OCI-M2 (cell line): ENCODE data around the gene TGM4.

Experiments
- DNase-seq: peaks from one replicate; lab custom pipeline; 2025; ENCODE audit not compliant: unreplicated experiment; lab: John Stamatoyannopoulos, UW

The TGM4 gene

DNA sequence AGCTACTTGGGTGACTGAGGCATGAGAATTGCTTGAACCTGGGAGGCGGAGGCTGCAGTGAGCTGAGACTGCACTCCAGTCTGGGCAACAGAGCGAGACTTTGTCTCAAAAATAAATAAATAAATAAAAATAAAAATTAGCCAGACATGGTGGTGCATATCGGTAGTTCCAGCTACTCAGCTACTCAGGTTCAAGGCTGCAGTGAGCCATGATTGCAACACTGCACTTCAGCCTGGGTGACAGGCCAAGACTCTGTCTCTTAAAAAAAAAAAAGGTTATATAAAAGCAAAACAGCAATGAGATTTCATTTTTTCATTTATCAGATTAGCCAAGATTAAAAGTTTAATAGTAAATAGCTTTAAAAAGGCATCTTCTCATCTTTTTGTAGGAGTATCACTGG lies 2.9 kb downstream of the TGM4 start:
- no peak for DNase-seq

DNA sequence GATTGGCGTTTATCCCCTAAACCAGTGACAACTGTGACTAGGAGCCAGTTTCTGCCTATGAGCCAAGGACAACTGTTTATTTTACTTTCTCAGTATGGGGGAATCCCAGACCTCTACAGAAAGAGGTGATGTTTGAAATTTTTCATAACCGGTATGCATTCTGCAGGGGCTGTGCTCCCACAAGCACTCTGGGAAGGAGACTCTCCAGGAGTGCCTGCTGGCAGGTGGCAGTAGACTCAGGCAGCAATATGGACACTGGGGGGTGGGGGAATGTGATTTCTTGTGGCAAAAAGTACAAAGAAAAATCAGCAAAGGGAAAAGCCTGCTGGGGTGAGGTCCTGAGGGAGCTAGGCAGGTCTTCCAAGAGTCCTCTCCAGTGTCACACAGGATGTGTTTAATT lies 5.9 kb downstream of the TGM4 start:
- DNase-seq, result no peak

DNA sequence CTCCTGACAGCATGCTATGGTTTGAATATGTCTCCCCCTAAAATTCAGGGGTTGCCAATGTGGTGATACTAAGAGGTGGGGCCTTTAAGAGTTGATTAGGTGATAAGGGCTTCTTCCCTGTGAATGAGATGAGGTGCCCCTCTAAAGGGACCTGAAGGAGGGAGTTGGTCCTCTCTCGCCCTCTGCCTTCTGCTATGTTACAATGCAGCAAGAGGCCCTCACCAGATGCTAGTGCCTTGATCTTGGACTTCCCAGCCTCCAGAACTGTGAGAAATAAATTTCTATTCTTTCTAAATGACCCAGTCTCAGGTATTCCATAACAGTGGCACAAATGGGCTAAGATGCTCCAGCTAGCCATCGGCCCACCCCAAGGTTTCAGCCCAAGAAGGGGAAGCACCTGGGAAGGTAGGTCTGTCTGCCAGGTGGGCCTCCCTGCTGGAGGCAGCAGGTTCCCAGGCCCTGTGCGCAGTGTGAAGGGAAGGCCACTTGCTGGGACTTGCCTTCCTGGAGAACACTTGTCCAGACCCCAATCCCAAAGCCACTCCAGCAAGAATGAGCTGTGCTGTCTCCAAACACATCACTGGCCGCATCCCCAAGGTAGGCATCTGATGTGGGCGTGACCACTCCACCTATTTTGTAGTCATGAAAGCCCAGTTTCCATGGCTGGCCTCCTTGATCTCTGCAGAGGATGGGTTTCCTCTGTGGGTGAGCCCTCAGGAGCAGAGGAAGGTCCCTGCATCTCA lies 9.0 kb downstream of the TGM4 start:
- DNase-seq, result no peak

DNA sequence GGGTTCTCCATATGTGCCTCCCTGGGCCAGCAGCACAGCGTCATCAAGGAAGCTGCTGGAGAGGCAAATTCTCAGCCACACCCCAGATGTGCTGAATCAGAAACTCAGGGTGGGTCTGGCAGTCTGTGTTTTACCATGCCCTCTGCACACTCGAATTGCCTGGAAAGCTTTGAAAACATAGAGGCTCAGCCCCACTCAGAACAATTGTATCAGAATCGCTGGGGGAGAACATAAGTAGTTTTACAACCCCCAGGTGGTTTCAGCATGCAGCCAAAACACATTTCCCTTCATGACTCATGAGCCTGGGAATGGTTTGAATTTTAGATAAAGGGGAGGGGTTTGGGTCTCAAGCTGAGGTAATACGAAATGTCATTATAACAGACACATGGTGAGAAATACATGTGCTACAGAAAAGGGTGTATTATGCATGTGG lies 9.6 kb downstream of the TGM4 start:
- DNase-seq, result no peak

DNA sequence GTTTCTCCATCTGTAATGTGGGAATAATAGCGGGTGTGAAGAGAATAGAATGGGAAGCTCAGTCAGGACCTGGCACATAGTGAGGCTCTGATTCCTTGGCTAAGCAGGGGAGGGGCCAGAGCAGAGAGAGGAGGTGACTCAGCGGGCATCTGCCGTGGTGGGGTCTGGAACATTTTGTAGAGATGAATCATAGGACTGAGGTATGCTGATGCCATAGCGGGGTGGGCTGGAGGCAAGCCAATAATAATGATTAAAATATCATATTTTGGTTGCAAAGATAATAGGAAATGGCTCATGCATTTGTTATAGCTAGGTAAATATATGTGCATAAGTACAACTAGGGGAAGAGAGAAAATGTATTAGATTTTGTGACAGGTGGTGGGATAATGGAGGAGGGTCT lies 11.2 kb downstream of the TGM4 start:
- no peak for DNase-seq

DNA sequence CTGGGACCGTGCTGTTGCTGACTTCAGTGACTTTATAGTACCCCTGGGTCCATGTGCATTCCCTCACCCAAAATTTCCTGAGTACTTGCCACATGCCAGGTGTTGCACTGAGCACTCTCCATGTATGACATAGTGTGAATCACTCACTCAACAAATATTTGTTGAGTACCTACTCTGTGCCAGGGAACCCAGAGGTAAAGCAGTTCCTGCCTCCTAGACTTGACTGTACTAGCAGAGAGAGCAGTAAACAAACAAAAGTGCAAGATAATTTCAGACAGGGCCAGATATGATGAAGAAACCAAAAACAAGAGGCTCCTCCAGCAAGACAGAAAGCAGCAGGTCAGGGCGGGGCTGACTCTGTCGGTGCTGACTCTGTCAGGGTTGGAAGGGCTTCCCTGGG lies 12.2 kb downstream of the TGM4 start:
- DNase-seq, result no peak

DNA sequence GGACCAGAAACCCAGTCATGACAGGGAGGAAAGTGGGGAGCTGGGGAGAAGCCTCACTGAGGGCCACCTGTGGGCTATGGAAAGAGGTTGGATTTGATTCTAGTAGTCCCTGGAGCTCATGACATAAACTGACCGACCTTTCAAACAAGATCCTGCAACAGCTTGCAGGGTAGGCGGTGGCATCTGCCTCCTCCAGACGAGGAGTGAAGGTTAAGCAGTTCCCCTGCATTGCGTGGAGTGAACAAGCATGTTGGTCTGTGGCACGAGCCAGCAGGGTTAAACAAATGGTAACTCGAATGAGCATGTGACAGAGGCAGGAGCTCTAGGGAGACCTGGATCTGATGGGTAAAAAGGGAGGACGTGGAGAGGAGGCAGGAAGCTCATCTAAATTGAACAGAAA lies 12.7 kb downstream of the TGM4 start:
- DNase-seq, result no peak

DNA sequence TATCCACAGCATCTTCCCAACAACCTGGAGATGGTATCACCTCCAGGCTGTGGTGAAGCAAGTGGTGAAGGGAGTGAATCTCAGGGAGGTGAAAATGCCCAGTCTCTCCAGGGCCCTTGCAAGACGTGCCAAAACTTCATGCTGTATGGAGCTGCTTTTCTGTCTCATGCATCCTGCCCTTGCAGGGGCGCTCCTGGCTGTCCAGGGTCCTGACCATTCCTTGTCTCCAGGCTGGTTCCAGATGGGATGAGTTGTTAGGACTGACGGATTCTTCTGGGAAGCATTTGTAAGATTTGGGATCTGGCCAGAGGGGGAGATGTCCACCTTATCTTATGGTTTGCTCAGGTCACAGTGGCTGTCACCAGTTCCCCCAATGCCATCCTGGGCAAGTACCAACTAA lies 15.8 kb downstream of the TGM4 start:
- no peak for DNase-seq

DNA sequence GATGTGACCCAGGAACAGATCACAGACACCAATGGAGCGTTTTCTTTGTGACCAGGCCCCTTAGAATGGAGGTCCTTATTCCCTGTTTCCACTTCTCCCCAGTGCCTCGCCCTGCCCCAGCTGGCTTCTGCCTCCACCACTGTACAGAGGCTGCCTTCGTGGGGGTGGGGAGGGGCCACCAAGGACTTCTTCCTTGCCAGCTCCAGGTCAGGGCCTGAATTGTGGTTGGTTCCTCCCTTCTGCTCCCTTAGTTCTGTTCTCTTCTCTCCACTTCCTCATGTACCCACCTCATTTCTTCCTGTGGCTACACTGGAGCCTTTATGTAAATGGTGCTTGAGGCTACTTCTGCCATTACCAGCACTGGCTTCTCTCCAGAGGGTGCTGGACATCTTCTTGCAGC lies 16.4 kb downstream of the TGM4 start:
- DNase-seq, result no peak

DNA sequence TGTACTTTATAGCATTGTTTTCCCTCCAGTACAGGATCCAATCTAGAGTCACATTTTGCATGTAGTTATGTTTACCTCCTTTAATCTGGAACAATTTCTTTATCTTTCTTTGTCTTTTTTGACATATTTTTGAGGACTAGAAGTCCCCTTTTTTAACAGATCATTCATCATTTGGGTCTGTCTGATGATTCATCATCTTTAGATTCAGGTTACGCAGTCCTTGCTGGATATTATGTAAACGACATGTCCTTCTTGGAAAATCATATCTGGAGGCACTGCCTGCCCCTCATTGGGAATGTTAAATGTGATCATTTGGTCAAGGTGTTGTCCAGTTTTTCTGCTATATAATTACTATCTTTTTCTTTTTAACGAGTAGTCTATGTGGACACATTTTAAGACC lies 18.3 kb downstream of the TGM4 start:
- DNase-seq, result no peak

DNA sequence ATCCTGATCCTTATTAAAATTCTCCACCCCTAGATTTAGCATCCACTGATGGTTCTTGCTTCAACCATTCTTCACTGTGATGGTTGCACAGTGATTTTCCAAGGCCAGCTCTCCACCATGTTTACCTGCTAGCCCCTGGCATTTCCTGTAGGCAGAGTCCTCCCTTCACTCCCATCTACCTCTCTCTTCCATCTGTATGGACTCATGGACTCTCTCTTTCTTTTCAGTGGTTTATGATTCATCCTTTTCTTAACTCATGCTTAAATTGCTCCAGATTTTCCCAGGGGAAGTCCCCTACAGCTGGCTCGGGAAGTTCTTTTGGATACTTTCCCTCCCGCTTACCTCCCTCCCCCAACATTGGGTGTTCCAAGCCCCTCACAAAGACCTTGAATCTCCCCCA lies 18.7 kb downstream of the TGM4 start:
- DNase-seq, result no peak

DNA sequence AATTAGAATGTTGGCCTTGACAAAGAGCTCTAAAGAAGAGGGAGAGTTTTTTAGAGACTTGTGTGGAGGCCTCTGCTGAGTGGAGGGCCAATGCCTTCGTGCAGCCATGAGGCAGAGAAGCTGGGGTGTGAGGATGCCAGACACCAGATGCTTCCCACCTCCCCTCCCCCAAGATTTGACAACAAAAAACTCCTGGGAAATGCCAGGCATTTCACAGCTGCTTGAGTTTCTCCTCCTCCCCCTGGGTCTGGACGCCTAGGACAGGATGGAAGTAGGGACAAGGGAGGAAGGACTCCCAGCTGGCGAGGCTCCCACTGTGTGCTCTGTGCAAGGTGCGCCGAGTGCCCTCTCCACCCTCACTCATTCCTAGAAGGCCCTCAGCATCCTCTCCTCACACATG lies 20.1 kb downstream of the TGM4 start:
- DNase-seq, result no peak

DNA sequence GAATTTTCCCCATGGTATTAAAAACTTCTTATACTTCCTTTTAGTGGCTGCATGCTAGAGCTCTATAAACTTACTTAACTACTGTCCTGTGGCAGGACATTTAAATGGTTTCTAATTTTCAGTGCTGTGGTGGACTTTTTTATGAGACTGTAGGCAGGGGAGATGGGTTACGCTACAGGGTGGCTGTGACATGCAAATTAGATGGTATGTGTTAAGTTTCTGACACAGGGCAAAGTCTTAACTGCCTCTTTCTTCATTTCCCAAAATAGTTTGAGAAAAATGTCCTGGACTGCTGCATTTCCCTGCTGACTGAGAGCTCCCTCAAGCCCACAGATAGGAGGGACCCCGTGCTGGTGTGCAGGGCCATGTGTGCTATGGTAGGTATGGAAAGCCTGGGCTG lies 22.0 kb downstream of the TGM4 start:
- DNase-seq, result no peak

DNA sequence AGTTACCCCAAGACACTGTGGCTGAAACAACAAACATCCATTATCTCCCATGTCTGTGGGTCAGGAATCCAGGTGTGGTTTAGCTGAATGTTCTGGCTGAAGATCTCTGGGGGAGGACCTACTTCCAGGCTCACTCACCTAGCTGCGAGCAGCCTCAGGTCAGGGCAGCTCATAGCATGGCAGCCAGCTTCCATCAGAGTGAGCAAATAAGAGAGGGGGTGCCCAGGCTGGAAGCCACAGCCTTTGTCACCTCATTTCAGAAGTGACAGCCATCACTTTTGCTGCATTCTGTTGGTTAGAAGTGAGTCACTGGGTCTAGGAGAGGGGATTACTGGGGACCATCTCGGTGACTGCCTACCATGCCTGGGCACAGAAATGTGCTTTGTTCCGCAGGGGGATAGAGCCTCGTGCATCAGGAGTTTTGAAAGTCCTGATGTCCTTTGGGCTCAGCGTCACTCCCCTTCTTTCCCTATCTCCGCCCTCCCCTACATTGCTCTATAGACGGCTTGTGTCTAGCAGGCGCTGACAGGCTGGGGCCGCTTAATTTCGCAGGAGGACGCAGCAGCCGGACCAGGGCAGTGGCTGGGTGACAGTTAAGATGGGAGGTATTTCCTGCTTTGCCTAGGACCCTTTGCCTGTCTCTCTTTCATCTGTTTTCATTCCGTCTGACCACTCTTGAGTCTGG lies 25.4 kb downstream of the TGM4 start:
- no peak for DNase-seq

DNA sequence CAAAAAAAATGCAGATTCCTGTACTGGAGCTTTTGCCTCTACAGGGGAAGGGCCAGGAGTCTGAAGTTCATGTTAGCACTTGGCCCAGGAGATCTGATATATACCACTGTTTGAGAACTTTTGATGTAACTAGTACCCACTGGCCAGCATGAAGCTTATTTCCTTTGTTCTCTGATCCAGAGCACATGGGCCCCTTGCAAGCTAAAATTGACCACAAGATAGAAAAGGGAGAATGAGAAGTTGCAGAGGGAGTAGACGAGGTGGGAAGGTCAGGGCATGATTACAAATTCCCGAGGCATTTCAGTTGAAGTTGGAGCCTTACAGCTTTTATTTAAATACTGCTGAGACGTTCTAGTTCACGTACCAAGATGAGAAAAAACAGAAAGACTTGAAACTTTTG lies 28.2 kb downstream of the TGM4 start:
- no peak for DNase-seq

DNA sequence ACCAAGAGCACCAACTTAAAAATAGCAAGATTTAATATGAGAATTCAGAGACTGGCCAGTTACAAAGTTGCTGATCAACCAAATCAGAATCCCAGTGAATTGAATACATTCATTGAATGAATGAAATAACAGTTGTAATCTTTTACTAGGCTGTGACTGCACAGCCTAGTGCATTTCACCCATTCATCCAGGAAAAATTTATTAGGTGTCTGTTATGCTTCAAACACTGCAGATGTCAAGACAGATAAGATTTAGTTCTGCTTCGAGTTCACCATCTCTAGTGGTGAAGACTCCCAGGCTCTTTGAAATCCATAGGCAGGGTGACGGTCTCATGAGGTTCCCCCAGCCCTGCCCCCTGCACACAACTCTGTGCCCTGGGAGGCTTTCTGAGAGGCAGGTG lies 28.9 kb downstream of the TGM4 start:
- no peak for DNase-seq

DNA sequence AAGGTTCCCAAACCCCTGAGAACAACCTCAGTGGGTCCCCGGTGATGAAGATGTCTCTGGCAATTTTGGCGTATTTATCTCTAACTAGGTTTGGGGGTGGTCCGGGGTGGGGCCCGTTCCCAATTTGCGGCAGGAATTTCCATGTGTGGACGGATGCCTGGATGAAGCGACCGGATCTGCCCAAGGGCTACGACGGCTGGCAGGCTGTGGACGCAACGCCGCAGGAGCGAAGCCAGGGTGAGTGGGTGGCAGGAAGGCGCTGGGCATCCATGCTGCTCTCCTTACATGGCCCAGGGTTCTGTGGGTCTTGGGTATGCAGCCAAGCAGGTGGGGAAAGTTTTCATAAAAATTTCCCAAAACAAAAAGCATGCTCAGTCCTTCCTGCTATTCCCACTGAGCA lies 29.3 kb downstream of the TGM4 start:
- no peak for DNase-seq

DNA sequence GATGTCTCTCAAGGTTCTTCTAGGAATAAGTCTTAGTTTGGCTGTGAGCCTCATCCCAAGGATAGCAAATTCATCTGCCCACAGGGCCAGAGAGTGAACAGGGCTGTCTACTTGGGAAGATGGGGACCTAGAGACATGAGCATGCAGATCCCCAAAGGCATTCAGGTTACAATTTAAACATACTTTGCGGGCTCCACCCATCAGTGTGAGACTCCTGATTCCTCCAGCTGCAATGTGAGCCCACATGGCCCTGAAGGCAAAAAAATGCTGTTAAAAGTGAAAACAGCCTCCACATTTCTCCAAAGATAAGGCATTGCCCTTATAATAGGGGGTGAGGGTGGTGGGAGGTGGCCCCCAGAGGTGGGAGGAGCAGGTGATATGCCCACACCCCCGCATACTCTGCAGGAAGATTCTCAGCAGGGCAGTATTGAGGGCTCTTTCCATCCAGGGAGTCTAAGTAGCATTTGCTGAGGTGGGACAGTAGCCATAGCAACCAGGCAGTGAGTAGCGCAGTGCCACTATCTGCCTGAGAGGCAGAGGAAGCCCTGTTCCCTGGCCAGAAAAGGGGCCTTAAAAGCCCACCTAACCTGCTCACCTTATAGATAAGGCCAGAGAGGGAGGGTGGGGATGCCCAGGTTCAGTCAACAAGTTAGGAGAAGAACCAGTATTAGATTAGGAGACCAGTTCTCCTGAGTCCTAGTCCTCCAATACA lies 31.2 kb downstream of the TGM4 start:
- DNase-seq, result no peak

DNA sequence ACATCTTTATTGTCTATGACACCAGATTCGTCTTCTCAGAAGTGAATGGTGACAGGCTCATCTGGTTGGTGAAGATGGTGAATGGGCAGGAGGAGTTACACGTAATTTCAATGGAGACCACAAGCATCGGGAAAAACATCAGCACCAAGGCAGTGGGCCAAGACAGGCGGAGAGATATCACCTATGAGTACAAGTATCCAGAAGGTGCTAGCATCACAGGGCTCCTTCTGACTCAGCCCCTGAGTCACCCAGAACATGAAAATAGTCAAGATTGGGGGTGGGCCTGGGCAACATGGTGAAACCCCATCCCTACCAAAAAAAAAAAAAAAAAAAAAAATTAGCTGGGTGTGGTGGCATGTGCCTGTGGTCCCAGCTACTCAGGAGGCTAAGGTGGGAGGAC lies 32.6 kb downstream of the TGM4 start:
- DNase-seq, result no peak

DNA sequence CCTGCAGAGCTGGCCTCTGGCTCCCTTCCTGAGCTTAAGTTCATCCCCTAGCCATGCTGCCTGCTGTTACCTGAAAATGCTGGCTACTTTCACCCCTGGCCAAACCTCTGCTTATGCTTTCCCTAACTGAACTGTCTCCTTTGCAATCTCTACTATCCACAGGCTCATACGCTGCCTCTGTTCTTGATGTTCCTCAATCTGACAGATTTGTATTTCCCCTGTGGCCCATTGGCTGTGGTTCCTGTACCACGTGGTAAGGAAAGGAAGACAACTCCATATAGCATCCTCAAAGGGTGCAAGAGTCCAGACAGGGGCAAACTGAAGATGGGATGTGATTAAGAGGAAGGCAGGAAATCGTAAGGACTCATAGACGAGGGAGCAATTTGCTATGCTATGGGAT lies 33.2 kb downstream of the TGM4 start:
- DNase-seq, result no peak

DNA sequence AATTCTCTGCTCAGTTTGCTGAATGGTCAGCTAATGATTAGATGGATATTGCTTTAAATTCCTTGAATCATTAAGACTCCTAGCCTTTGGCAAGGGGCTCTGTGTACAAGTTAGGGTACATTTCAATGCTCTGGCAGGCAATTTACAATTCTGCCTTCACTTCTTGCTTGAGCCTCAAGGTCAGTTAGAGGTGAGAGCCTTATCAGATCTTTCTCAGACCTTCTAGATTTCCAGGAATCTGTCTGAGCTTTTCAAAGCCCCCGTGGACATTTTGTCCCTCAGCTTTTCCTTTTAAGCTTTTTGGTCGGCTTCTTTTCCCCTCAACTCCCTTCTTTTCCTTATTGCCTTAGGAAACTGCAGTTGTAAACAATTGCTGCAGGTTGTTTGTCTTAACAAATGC lies 34.7 kb downstream of the TGM4 start:
- no peak for DNase-seq

DNA sequence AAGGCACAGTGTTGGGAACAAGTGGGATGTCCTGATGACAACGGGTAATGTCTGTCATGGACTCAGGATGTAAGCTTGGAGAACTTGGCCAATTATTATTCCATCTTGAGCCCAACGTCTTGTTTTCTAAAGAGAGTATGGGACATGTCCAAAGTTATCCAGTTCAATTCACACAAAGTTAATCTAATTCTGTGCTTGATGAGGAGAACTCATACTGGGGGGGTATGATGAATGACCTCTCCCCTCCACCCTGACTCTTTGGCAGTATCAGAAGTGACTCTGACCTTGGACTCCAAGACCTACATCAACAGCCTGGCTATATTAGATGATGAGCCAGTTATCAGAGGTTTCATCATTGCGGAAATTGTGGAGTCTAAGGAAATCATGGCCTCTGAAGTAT lies 36.3 kb downstream of the TGM4 start:
- no peak for DNase-seq
